ENCODE measurements around the gene ERFE.
"Not testable (repeated sequence)": the region's sequence is repeated elsewhere in the genome, so short reads cannot be mapped to it uniquely, and the experiment has no call there.

Gene ERFE

GRCh38 chr2:238158509-238159070 is at the start of gene ERFE:
TSS of gene ERFE (plus strand) at chr2:238158970. CDS start at chr2:238159008, 38 bp downstream.
- DNase-seq = peak; percentile 30

- no peak for DNase-seq
Measured at GRCh38 chr2:238113611-238114010, 45.2 kb upstream of the ERFE start.

- DNase-seq = no peak
Measured at GRCh38 chr2:238114331-238114841, 44.4 kb upstream of the ERFE start.

- no peak for DNase-seq
Measured at GRCh38 chr2:238114851-238115660, 43.7 kb upstream of the ERFE start.

GRCh38 chr2:238115709-238116108 is 43.1 kb upstream of the ERFE start:
- DNase-seq = not testable (repeated sequence)

- no peak for DNase-seq
Measured at GRCh38 chr2:238116298-238117198, 42.2 kb upstream of the ERFE start.

- no peak for DNase-seq
Measured at GRCh38 chr2:238117199-238118154, 41.3 kb upstream of the ERFE start.

GRCh38 chr2:238119756-238120462 is 38.9 kb upstream of the ERFE start:
- DNase-seq = no peak

- no peak for DNase-seq
Measured at GRCh38 chr2:238120463-238121298, 38.1 kb upstream of the ERFE start.

GRCh38 chr2:238121511-238122286 is 37.1 kb upstream of the ERFE start:
- no peak for DNase-seq

- DNase-seq = no peak
Measured at GRCh38 chr2:238122287-238123217, 36.2 kb upstream of the ERFE start.

- no peak for DNase-seq
Measured at GRCh38 chr2:238123218-238123971, 35.4 kb upstream of the ERFE start.

- DNase-seq = no peak
Measured at GRCh38 chr2:238123991-238124470, 34.7 kb upstream of the ERFE start.

- no peak for DNase-seq
Measured at GRCh38 chr2:238124488-238125126, 34.2 kb upstream of the ERFE start.

- no peak for DNase-seq
Measured at GRCh38 chr2:238125127-238125885, 33.5 kb upstream of the ERFE start.

- DNase-seq = no peak
Measured at GRCh38 chr2:238126338-238126737, 32.4 kb upstream of the ERFE start.
